ENCODE data around the gene TMTC1. TPM values are rescaled to one million over a fixed set of nuclear protein-coding genes. Genes with fewer than 3 reads are reported as not detected.

TMTC1 gene
- total RNA-seq, 1 donor from 2014 or later, result 35.3 TPM

DNA sequence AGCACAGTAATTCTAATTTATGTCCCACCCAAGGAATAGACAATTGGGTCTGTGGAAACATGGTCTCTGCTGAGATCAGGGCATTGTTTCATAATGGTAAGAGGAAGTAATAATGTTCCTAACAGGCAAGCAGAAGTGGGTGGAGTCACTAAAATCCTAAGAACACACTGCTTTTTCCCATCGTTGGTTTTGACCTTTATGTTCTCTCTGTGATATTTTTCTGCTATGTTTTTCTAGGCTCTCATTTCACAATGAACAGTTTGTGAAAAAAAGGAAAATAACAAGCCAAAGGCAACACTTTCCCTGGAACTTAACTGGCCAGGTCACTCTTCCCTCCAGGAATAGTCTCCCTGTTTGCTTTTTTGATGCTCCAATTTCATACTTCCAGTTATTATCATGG lies 205.7 kb downstream of the TMTC1 start:
- peaks cover 57% of the 10 kb centered on the region for H3K4me1 Mint-ChIP-seq (ENCODE audit: unreplicated experiment)
- no peak for DNase-seq (ENCODE audit: extremely low spot score, unreplicated experiment)
- H3K27me3 Mint-ChIP-seq (ENCODE audit: unreplicated experiment), result no peaks in the 10 kb centered on the region
- peaks cover 10% of the 10 kb centered on the region for H3K36me3 Mint-ChIP-seq (ENCODE audit: unreplicated experiment)
- H3K27ac Mint-ChIP-seq (ENCODE audit: unreplicated experiment), result peak overlapping the region; percentile 59
- TF ChIP-seq CTCF (IDR thresholded peaks at IDR 0.05), result no peak
- H3K4me3 Mint-ChIP-seq (ENCODE audit: unreplicated experiment), result no peak overlapping the region
- no peaks in the 10 kb centered on the region for H3K9me3 Mint-ChIP-seq (ENCODE audit: unreplicated experiment)

GRCh38 chr12:29574500-29574899 lies 209.2 kb downstream of the TMTC1 start:
- no peaks in the 10 kb centered on the region for H3K27me3 Mint-ChIP-seq (ENCODE audit: unreplicated experiment)
- no peak overlapping the region for H3K27ac Mint-ChIP-seq (ENCODE audit: unreplicated experiment)
- no peak for DNase-seq (ENCODE audit: extremely low spot score, unreplicated experiment)
- H3K4me3 Mint-ChIP-seq (ENCODE audit: unreplicated experiment), result no peak overlapping the region
- peaks cover 31% of the 10 kb centered on the region for H3K36me3 Mint-ChIP-seq (ENCODE audit: unreplicated experiment)
- no peaks in the 10 kb centered on the region for H3K9me3 Mint-ChIP-seq (ENCODE audit: unreplicated experiment)
- no peak for TF ChIP-seq CTCF (IDR thresholded peaks at IDR 0.05)
- peaks cover 30% of the 10 kb centered on the region for H3K4me1 Mint-ChIP-seq (ENCODE audit: unreplicated experiment)

DNA sequence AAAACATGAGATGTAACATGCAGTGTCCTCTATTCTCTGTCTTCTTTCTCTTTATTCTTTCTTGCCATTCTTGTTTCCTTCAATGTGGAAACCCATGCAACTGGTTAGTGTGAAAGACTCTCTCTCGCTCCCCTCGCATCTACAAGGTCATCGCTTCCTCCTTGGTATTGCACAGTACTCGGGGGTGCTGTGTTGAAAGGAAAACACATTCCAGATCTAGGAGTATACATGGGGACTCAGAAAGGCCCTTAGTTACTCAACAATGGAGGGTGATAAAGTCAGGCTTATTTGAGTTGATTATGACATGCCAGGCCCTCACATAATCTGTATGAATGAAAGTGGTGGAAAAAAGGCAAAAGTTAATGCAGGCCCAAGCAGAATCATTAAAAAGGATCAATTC lies 210.8 kb downstream of the TMTC1 start:
- no peak for TF ChIP-seq CTCF (IDR thresholded peaks at IDR 0.05)
- no peak for DNase-seq (ENCODE audit: extremely low spot score, unreplicated experiment)
- Mint-ChIP-seq H3K27ac (ENCODE audit: unreplicated experiment) (no peak overlapping the region), H3K27me3 (ENCODE audit: unreplicated experiment) (no peaks in the 10 kb centered on the region), H3K36me3 (ENCODE audit: unreplicated experiment) (peaks cover 31% of the 10 kb centered on the region), H3K9me3 (ENCODE audit: unreplicated experiment) (no peaks in the 10 kb centered on the region), H3K4me1 (ENCODE audit: unreplicated experiment) (peaks cover 25% of the 10 kb centered on the region), H3K4me3 (ENCODE audit: unreplicated experiment) (no peak overlapping the region)

GRCh38 chr12:29572464-29572863 lies 211.3 kb downstream of the TMTC1 start:
- no peak for DNase-seq (ENCODE audit: extremely low spot score, unreplicated experiment)
- no peaks in the 10 kb centered on the region for H3K27me3 Mint-ChIP-seq (ENCODE audit: unreplicated experiment)
- H3K4me1 Mint-ChIP-seq (ENCODE audit: unreplicated experiment), result peaks cover 21% of the 10 kb centered on the region
- H3K27ac Mint-ChIP-seq (ENCODE audit: unreplicated experiment), result no peak overlapping the region
- H3K9me3 Mint-ChIP-seq (ENCODE audit: unreplicated experiment), result no peaks in the 10 kb centered on the region
- no peak for TF ChIP-seq CTCF (IDR thresholded peaks at IDR 0.05)
- no peak overlapping the region for H3K4me3 Mint-ChIP-seq (ENCODE audit: unreplicated experiment)
- H3K36me3 Mint-ChIP-seq (ENCODE audit: unreplicated experiment), result peaks cover 31% of the 10 kb centered on the region

GRCh38 chr12:29569132-29569757 lies 214.5 kb downstream of the TMTC1 start:
- Mint-ChIP-seq H3K4me3 (ENCODE audit: unreplicated experiment) (no peak overlapping the region), H3K9me3 (ENCODE audit: unreplicated experiment) (no peaks in the 10 kb centered on the region), H3K4me1 (ENCODE audit: unreplicated experiment) (peaks cover 36% of the 10 kb centered on the region), H3K27me3 (ENCODE audit: unreplicated experiment) (no peaks in the 10 kb centered on the region), H3K27ac (ENCODE audit: unreplicated experiment) (no peak overlapping the region), H3K36me3 (ENCODE audit: unreplicated experiment) (peaks cover 35% of the 10 kb centered on the region)
- no peak for TF ChIP-seq CTCF (IDR thresholded peaks at IDR 0.05)
- no peak for DNase-seq (ENCODE audit: extremely low spot score, unreplicated experiment)

Measured in osteocyte (in vitro differentiated cells).